ENCODE measurements around the gene SNCA.

DNA sequence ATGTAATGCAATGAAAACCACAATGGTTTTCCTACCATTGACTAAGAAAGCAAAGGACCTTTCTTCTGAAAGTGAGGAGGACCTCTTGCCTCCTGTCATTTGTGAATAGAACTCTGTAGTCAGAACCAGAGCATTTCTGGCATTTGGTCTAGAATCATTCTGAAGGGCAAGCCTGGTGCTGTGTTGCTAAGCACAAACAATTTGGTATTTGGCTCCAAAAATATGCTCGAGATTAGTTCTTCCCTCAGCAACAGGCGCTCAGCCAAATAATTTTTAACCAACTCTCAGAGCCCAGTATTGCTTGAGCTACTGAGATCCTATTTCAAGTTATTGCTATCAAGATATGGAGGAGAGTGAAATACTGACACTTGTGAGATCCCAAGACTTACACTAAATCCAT is 71.0 kb downstream of the SNCA start:
- TF ChIP-seq, protein P1, sequence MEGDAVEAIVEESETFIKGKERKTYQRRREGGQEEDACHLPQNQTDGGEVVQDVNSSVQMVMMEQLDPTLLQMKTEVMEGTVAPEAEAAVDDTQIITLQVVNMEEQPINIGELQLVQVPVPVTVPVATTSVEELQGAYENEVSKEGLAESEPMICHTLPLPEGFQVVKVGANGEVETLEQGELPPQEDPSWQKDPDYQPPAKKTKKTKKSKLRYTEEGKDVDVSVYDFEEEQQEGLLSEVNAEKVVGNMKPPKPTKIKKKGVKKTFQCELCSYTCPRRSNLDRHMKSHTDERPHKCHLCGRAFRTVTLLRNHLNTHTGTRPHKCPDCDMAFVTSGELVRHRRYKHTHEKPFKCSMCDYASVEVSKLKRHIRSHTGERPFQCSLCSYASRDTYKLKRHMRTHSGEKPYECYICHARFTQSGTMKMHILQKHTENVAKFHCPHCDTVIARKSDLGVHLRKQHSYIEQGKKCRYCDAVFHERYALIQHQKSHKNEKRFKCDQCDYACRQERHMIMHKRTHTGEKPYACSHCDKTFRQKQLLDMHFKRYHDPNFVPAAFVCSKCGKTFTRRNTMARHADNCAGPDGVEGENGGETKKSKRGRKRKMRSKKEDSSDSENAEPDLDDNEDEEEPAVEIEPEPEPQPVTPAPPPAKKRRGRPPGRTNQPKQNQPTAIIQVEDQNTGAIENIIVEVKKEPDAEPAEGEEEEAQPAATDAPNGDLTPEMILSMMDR (IDR thresholded peaks at IDR 0.05; ENCODE audit: low read depth, low read length, poor library complexity, severe bottlenecking) = no peak
- TF ChIP-seq EZH2phosphoT487 (IDR thresholded peaks at IDR 0.05; ENCODE audit: borderline replicate concordance, low read length) = no peak
